HG03469 (cell line): ENCODE results near the gene STAB1.
A peak's percentile ranks its signal among the peaks of the same experiment; 100 is the strongest.

Experiments
- ATAC-seq: cut with Tn5 transposase; IDR thresholded peaks from one replicate; pipeline ENCODE4 v1.9.1; 2021; ENCODE audit warnings: mild to moderate bottlenecking, moderate library complexity, moderate number of reproducible peaks; ENCODE audit not compliant: unreplicated experiment

The STAB1 gene

GRCh38 chr3:52532838-52533622 is 37.9 kb downstream of the STAB1 start:
- no peak for ATAC-seq

DNA sequence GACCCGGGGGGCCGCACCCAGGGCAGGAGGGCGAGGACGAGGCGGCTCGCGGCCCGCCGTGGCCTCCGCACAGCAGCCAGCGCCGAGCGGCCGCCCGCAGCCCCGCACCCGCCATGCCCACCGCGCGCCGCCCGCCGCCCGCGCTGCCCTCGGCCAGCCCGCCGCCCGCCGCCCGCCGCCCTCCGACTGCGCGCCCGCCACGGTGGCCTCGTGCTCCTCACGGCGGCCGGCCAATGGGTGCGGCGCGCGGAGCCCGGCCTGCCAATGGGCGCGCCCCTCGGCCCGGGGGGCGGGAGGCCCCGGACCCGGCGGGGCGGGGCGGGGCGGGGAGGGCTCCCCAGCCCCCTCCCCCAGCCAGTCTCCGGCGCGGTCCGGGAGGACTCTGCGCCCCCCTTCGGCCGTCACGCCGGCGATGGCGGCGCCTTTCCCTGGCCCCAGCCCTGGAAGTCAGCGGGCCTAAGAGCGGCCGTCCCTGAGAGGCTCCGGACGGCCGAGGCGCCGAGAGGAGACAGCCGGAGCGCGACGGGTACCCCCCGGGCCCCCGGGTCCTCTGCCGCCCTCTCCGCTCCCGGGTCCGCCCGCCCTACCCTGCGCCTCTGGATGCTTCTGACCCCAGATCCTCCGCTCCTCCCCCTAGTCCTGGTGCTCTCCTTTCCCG is 38.6 kb downstream of the STAB1 start, which contains the start of gene NT5DC2:
Gene NT5DC2 (minus strand): TSS at position 235 of the 658 bp plus-strand sequence. CDS start 120 bp downstream, at position 115.
- no peak for ATAC-seq

DNA sequence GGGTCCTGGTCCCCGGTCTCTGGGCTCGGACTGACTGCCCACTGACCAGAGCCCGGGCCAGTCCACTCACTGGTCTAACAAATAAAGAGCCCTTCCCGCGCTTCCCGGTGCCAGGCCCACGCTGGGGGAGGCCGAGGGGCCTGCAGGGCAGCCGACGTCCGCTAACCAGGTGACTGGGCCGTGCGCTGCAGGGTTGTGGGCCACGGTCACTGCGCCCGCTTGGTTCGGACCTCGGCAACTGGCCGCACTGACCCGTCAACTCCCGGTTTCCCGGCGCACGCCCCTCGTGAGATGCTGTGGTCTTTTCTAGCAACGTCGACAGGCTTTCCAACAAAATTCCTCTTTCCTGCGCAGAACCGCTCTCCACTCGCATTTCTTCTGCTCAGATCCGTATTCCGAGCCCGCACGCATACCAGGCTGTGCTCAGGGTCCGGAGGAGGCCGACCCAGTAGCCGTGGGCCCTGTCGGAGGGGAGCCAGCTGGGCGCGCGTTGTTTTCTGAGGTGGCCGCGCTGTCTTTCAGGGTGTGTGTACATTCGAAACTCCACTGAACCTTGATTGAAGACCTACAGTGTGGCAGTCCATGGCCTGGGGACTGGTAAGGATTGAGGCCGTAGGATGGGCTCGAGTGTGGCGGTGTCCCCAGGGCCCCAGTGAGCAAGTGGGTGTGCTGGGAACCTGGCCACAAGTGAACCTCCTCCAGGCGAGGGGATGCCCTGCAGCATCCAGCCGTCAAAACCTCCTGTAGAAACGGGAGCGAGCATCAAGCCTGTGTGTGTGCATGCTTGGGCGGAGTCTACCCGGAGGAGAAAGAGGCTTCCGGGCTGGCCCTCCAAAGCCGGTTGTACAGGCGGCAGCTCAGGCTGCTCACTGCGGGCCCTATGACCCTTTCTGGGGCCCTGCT is 39.4 kb downstream of the STAB1 start:
- no peak for ATAC-seq

DNA sequence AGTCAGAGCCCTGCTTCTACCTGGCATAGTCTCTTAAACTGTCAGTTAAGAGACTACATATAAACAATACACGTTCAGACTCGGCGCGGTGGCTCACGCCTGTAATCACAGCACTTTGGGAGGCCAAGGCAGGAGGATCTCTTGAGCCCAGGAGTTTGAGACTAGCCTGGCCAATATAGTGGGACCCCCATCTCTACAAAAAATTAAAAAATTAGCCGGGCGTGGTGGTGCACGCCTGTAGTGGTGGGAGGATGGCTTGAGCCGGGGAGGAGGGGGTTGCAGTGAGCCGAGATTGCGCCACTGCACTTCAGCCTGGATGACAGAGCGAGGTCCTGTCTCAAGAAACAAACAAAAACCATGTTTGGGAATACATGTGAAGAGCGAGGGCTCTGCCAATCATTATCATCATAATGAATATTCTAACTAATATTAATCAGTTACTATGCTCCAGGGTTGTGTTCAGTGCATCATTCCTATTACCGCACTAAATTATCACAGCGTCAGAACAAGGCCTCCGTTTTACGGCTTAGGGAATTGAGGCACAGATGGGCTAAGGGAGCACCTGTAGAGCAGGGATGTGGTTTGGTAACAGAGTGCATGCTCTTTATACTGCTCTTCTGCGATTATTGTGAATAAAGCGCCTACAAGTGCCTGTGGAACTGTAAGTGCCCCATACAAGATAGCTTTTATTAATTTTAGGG is 40.4 kb downstream of the STAB1 start:
- ATAC-seq, result no peak

- no peak for ATAC-seq
These were observed 40.9 kb downstream of the STAB1 start for GRCh38 chr3:52536112-52536368.

- ATAC-seq, result peak; percentile 83
These were observed 41.4 kb downstream of the STAB1 start, which contains the start of gene UQCC5 for GRCh38 chr3:52536369-52537164. Gene UQCC5 (plus strand): TSS chr3:52536605. CDS start chr3:52536756, 151 bp downstream.

- ATAC-seq, result no peak
These were observed 42.1 kb downstream of the STAB1 start for GRCh38 chr3:52537165-52537620.

- ATAC-seq, result no peak
These were observed 42.7 kb downstream of the STAB1 start for GRCh38 chr3:52537726-52538421.

DNA sequence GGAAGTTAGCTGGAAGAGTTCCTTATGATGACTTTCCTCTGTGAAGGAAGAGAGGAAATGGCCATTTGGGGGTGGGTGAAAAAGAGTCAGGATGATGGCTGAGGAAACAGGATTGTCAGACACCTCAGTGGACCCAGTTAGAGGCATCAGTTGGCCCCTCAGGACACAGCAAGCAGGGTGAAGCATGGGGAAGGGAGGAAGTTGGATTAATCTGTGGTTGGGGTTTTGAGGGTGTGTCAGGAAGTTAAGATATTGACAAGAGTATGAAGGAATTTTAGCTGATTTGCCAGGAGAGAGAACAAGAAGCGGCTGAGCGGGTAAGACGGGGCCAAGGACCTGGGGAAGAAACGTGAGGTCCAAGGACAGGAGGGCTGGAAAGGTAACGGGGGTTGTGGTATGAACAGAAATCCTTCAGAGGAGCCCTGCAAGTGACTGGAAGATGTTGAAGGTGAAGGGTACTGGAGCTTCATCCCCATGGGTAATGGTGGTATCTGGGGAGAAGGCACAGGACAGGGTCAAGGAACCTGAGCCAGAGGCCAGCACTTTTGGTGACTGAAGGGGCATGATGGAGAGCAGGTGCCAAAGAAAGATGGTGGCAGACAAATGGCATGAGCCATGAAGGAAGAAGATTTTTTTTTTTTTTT is 44.0 kb downstream of the STAB1 start:
- no peak for ATAC-seq

DNA sequence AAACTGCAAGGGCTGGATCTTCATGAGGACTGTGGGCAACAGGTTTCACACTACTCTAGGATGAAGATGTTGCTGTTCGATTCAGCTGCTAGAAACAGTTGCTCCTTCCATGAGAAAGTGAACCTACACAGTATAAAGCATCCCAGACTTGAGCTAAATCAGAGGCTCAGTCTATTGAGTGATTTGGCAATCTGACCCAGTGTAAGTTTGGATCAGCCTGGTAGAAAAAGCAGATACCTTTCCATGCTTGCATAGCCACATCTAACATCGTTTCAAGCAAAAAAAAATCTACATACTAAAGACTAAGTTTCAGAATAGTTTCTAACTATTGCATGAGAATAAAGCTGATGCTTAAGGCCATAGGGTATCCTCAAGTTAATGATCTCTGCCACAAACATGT is 45.9 kb downstream of the STAB1 start:
- no peak for ATAC-seq

GRCh38 chr3:52544937-52545336 is 49.8 kb downstream of the STAB1 start:
- ATAC-seq, result no peak

GRCh38 chr3:52546111-52546901 is 51.2 kb downstream of the STAB1 start:
- ATAC-seq, result no peak

DNA sequence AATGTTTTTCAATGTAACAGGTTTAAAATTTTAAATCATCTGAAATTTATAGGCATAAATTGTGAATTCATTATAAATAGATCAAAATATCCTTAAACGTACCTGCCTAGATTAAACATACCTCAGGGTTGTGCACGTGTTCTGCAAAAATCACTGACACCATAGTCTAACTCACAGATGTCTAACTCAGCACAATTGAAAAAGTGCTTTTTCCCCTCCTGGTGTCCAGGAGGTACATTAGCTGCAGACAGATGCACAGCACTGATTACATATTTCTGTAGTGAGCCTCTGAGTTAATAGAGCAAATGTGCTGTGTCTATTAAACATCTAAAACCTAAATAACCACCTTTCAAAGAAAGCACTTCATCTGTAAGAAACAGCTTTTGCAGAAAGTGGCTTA is 52.0 kb downstream of the STAB1 start:
- ATAC-seq, result no peak

DNA sequence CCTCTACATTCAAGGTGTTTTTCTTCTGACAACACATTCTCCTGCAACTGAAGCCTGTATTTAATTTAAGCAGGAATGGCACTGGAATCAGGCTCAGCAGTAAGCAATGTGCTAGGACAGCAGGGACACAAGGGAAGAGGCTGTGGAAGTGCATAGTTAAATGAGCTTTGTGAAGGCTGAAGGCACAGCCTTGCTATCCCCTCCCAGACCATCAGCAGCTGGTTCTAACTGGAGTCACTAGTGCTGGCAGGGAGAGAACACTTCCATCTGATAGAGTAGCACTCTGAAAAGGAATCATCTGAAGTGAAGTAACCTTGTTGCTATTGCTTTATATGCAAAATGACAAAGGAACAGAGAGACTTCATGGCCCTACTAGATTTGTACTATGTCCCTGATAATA is 56.0 kb downstream of the STAB1 start:
- ATAC-seq, result no peak

- ATAC-seq, result no peak
These were observed 57.0 kb downstream of the STAB1 start for GRCh38 chr3:52552089-52552488.

DNA sequence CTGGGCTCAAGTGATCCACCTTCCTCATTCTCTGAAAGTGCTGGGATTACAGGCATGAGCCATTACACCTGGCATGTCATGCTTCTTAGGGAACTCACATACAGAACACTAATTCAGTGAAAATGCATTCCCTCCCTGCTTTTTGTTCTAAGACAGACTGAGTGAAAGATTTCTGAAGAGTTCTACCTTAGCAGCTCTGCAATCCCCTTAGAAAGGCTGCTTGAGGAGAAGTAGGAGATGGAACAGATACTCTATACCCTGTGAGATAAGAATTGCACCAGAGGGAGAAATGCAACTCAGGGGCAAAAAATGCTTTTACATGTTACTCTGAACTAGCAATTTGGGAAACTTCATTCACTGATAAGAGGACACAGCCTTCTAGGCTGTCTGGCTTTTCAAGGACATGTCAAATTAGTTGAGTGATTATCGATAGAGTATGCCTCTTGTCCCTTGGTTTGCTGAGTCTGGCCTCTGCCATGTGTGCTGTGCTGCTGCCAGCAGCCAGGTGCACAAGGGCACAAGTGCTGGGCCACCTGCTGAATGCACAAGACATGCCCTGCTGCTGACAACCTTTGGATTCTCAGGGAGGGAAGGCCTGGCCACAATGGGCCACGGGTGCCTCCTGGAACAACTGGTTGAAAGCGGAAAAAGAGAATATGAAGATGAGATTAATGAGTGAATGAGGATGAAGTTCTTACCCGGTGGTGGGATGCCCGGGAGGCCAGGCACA is 59.1 kb downstream of the STAB1 start:
- no peak for ATAC-seq

GRCh38 chr3:52555056-52555455 is 59.9 kb downstream of the STAB1 start:
- ATAC-seq, result no peak
